ENCODE measurements around the gene HAX1.
A peak's percentile ranks its signal among the peaks of the same experiment; 100 is the strongest.
"Not testable (repeated sequence)": the region's sequence is repeated elsewhere in the genome, so short reads cannot be mapped to it uniquely, and the experiment has no call there.

The HAX1 gene

DNA sequence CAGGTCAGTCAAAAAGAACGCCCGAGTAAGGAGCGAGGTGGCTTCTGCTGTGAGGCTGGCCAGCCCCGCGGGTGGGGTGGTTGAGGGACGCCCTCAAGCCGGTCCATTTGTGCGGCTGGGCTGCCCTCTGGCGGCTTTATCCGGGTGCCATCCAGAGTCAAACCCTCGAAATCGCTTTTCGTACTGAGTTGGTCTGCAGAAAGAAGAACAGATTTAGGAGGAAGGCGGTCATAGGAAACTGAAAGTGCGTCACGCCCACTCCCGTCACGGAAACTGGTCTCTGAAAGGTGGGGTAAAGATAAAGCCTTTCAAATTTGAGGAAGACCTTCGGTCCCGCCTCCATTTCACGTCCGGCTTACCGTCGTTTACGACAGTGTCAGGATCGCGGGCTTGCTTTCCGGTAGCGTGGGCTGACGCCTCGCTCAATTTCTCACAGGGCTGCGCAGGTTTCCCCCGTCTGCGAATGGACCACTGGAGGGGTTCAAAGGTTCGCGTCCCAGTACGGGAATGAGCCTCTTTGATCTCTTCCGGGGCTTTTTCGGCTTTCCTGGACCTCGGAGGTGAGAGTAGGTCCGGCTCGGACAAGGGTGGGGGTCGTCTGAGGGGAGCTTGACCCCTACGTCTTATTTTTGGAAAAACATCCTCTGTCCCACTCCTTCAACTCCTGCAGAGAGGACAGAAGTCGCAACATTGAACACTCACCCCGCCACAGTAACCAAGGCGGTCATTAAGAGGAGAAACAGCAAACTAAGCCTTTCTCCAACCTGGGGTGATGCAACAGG is at the start of gene HAX1:
Gene HAX1 (plus strand): TSS at position 413 of the 782 bp plus-strand sequence. CDS start 95 bp downstream, at position 508.
- Histone ChIP-seq H3K79me2 (ENCODE audit: insufficient read depth, low read depth) (peaks cover 18% of the 10 kb centered on the region), H3K4me2 (peak within 1 kb of the TSS; percentile 87), H3K9ac (peak within 1 kb of the TSS; percentile 83), H3K27me3 (ENCODE audit: insufficient read depth, low read depth) (no peaks in the 10 kb centered on the region), H3K4me1 (ENCODE audit: low read depth, poor library complexity, severe bottlenecking) (peaks cover 41% of the 10 kb centered on the region), H3K4me3 (IDR thresholded peaks at IDR 0.05; ENCODE audit: insufficient read depth, low read depth, low read length) (peak within 1 kb of the TSS; percentile 99), H3K27ac (peak within 1 kb of the TSS; percentile 63), H2AFZ (ENCODE audit: low read depth) (peak within 1 kb of the TSS; percentile 77), H3K36me3 (ENCODE audit: insufficient read depth) (peaks cover 17% of the 10 kb centered on the region; the same call in 1 of the 2 replicates), H4K20me1 (ENCODE audit: insufficient read depth) (no peaks in the 10 kb centered on the region)
- TF ChIP-seq, protein P1, sequence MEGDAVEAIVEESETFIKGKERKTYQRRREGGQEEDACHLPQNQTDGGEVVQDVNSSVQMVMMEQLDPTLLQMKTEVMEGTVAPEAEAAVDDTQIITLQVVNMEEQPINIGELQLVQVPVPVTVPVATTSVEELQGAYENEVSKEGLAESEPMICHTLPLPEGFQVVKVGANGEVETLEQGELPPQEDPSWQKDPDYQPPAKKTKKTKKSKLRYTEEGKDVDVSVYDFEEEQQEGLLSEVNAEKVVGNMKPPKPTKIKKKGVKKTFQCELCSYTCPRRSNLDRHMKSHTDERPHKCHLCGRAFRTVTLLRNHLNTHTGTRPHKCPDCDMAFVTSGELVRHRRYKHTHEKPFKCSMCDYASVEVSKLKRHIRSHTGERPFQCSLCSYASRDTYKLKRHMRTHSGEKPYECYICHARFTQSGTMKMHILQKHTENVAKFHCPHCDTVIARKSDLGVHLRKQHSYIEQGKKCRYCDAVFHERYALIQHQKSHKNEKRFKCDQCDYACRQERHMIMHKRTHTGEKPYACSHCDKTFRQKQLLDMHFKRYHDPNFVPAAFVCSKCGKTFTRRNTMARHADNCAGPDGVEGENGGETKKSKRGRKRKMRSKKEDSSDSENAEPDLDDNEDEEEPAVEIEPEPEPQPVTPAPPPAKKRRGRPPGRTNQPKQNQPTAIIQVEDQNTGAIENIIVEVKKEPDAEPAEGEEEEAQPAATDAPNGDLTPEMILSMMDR (conservative IDR thresholded peaks at IDR 0.05; ENCODE audit: low read depth, low read length) = peak; percentile 99

DNA sequence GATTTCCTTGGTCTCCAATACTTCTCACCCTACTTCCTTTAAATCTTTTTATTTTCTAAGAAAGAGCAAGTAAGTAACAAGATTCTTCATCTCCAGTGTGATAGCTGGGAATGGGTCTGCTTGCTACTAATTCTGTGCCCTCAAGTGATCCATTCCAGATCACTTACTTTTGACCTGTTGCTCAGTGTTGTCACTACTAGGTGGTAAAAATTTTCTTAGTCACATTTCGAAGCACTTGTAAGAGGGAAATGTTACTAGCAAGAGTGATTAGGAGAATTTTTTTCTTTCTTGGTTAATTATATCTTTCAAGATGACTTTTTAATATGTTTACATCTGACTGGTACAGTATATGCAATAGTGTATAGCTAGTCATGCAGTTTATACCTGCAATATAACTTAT is 49.5 kb upstream of the HAX1 start:
- H4K20me1 ChIP-seq (ENCODE audit: insufficient read depth) = peaks cover 26% of the 10 kb centered on the region; the same call in 1 of the 2 replicates
- H3K4me1 ChIP-seq (ENCODE audit: low read depth, poor library complexity, severe bottlenecking) = peaks cover 46% of the 10 kb centered on the region

DNA sequence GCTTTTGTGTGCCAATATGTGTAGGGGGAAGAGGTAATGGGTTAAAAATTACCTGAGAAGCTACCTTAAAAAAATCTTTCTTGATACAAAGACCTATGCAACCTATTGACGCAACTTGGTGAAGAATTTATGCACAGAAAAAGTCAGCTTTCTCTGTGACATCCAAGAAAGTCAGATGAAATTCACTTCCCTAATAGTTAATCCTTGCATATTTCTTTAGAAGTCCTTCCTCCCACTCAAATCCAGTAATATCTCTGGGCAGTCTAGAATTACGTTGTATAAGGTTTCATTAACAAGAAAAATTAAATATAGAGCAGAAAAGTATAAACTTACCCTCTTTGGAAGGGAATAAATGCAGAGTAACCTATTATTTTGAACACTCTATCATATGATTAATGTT is 48.8 kb upstream of the HAX1 start:
- Histone ChIP-seq H4K20me1 (ENCODE audit: insufficient read depth) (peaks cover 26% of the 10 kb centered on the region; the same call in 1 of the 2 replicates), H3K79me2 (ENCODE audit: insufficient read depth, low read depth) (peaks cover 92% of the 10 kb centered on the region), H3K9ac (no peak overlapping the region), H3K4me2 (peak overlapping the region; percentile 83), H3K27ac (no peak overlapping the region), H3K27me3 (ENCODE audit: insufficient read depth, low read depth) (no peaks in the 10 kb centered on the region), H3K36me3 (ENCODE audit: insufficient read depth) (peaks cover 38% of the 10 kb centered on the region; the same call in 1 of the 2 replicates), H3K4me1 (ENCODE audit: low read depth, poor library complexity, severe bottlenecking) (peaks cover 39% of the 10 kb centered on the region), H2AFZ (ENCODE audit: low read depth) (no peak overlapping the region), H3K4me3 (IDR thresholded peaks at IDR 0.05; ENCODE audit: insufficient read depth, low read depth, low read length) (no peak overlapping the region)
- TF ChIP-seq, protein P1 (conservative IDR thresholded peaks at IDR 0.05; ENCODE audit: low read depth, low read length) = no peak

More for the DNA sequence above, 49.5 kb upstream of the HAX1 start:
- Histone ChIP-seq H3K4me2 (peak overlapping the region; percentile 83), H3K27ac (no peak overlapping the region), H3K4me3 (IDR thresholded peaks at IDR 0.05; ENCODE audit: insufficient read depth, low read depth, low read length) (no peak overlapping the region), H3K79me2 (ENCODE audit: insufficient read depth, low read depth) (peaks cover 94% of the 10 kb centered on the region), H3K27me3 (ENCODE audit: insufficient read depth, low read depth) (no peaks in the 10 kb centered on the region), H3K9ac (no peak overlapping the region; the same call in 1 of the 2 replicates), H3K36me3 (ENCODE audit: insufficient read depth) (peaks cover 41% of the 10 kb centered on the region; the same call in 1 of the 2 replicates), H2AFZ (ENCODE audit: low read depth) (no peak overlapping the region)
- TF ChIP-seq, protein P1 (conservative IDR thresholded peaks at IDR 0.05; ENCODE audit: low read depth, low read length) = no peak

DNA sequence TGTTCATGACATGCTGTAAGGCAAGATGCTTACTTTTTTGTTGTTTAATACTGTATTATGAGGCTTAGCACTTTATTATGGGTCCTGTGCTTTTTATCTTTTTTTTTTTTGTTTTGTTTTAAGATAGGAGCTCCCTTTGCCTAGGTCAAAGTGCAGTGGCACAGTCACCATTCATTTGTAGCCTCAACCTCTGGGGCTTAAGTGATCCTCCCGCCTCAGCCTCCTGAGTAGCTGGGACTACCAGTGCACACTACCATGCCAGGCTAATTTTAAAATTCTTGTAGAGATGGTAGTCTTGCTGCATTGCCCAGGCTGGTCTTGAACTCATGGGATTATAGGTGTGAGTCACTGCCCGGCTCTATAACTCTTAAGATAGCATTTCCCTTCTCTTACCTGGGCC is 47.1 kb upstream of the HAX1 start:
- H3K36me3 ChIP-seq (ENCODE audit: insufficient read depth) = peaks cover 50% of the 10 kb centered on the region; the same call in 1 of the 2 replicates
- H3K79me2 ChIP-seq (ENCODE audit: insufficient read depth, low read depth) = peaks cover 87% of the 10 kb centered on the region
- peaks cover 26% of the 10 kb centered on the region; the same call in 1 of the 2 replicates for H4K20me1 ChIP-seq (ENCODE audit: insufficient read depth)
- TF ChIP-seq, protein P1 (conservative IDR thresholded peaks at IDR 0.05; ENCODE audit: low read depth, low read length) = no peak
- H3K27me3 ChIP-seq (ENCODE audit: insufficient read depth, low read depth) = no peaks in the 10 kb centered on the region
- no peak overlapping the region for H3K27ac ChIP-seq
- no peak overlapping the region for H2AFZ ChIP-seq (ENCODE audit: low read depth)
- H3K4me3 ChIP-seq (IDR thresholded peaks at IDR 0.05; ENCODE audit: insufficient read depth, low read depth, low read length) = no peak overlapping the region
- peaks cover 32% of the 10 kb centered on the region for H3K4me1 ChIP-seq (ENCODE audit: low read depth, poor library complexity, severe bottlenecking)
- H3K9ac ChIP-seq = no peak overlapping the region
- H3K4me2 ChIP-seq = no peak overlapping the region

DNA sequence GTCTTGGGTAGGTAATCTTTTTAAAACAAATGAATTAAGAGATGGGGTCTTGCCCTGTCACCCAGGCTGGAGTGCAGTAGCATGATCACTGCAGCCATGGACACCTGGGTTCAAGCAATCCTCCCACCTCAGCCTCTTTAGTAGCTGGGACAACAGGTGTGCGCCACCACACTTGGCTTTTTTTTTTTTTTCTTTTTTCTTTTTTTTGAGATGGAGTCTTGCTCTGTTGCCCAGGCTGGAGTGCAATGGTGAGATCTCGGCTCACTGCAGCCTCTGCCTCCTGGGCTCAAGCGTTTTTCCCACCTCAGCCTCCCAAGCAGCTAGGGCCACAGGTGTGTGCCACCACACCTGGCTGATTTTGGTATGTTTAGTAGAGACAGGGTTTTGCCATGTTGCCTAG is 41.3 kb upstream of the HAX1 start:
- H3K79me2 ChIP-seq (ENCODE audit: insufficient read depth, low read depth) = peaks cover 75% of the 10 kb centered on the region

DNA sequence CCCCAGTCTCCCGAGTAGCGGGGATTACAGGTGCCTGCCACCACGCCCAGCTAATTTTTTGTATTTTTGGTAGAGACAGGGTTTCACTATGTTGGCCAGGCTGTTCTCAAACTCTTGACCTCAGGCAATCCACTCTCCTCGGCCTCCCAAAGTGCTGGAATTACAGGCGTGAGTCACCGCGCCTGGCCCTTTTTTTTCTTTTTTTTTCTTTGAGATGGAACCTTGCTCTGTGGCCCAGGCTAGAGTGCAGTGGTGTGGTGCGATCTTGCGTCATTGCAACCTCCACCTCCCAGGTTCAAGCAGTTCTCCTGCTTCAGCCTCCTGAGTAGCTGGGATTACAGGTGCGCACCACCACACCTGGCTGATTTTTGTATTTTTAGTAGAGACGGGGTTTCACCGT is 39.3 kb upstream of the HAX1 start:
- not testable (repeated sequence) for H3K4me2 ChIP-seq; H3K4me1 ChIP-seq (ENCODE audit: low read depth, poor library complexity, severe bottlenecking); H2AFZ ChIP-seq (ENCODE audit: low read depth); H3K27ac ChIP-seq; H3K4me3 ChIP-seq (IDR thresholded peaks at IDR 0.05; ENCODE audit: insufficient read depth, low read depth, low read length); H3K27me3 ChIP-seq (ENCODE audit: insufficient read depth, low read depth); H4K20me1 ChIP-seq (ENCODE audit: insufficient read depth); H3K9ac ChIP-seq
- Histone ChIP-seq H3K79me2 (ENCODE audit: insufficient read depth, low read depth) (peaks cover 72% of the 10 kb centered on the region; the same call in 1 of the 2 replicates), H3K36me3 (ENCODE audit: insufficient read depth) (peaks cover 82% of the 10 kb centered on the region; the same call in 1 of the 2 replicates)

More for the DNA sequence above, 41.3 kb upstream of the HAX1 start:
- H3K4me2 ChIP-seq; H3K4me3 ChIP-seq (IDR thresholded peaks at IDR 0.05; ENCODE audit: insufficient read depth, low read depth, low read length); H2AFZ ChIP-seq (ENCODE audit: low read depth); H4K20me1 ChIP-seq (ENCODE audit: insufficient read depth); H3K4me1 ChIP-seq (ENCODE audit: low read depth, poor library complexity, severe bottlenecking); H3K27me3 ChIP-seq (ENCODE audit: insufficient read depth, low read depth); H3K27ac ChIP-seq; H3K9ac ChIP-seq: not testable (repeated sequence)
- peaks cover 76% of the 10 kb centered on the region; the same call in 1 of the 2 replicates for H3K36me3 ChIP-seq (ENCODE audit: insufficient read depth)
